Stimulated activated CD4-positive, alpha-beta T cell treated with anti-CD3 and anti-CD28 coated beads, Interleukin-4, amount 100 ng/mL, for 4 hours (primary cell): ENCODE data around the gene KRT6A.
"Not testable (repeated sequence)": the region's sequence is repeated elsewhere in the genome, so short reads cannot be mapped to it uniquely, and the experiment has no call there.

Experiments
- DNase-seq, 2 experiments: peaks; one replicate each; pipeline ENCODE4 v3.0.0-alpha.2; 2020

KRT6A gene

GRCh38 chr12:52455821-52456220 lies 37.2 kb downstream of the KRT6A start:
- DNase-seq, result no peak

- DNase-seq, result no peak
Observed at GRCh38 chr12:52454411-52455201, 38.5 kb downstream of the KRT6A start.

GRCh38 chr12:52452101-52452500 lies 41.0 kb downstream of the KRT6A start, which contains the start of gene KRT6B:
KRT6B (minus strand) TSS chr12:52452146; CDS start chr12:52452078, 68 bp downstream.
- DNase-seq, result no peak

GRCh38 chr12:52448228-52448627 lies 44.8 kb downstream of the KRT6A start:
- DNase-seq, result no peak

- not testable (repeated sequence) for DNase-seq
Observed at GRCh38 chr12:52447196-52447595, 45.9 kb downstream of the KRT6A start.

GRCh38 chr12:52446367-52447045 lies 46.6 kb downstream of the KRT6A start:
- no peak for DNase-seq

GRCh38 chr12:52445876-52446275 lies 47.2 kb downstream of the KRT6A start:
- DNase-seq, result no peak

GRCh38 chr12:52444647-52445595 lies 48.1 kb downstream of the KRT6A start:
- DNase-seq, result no peak

GRCh38 chr12:52443966-52444365 lies 49.1 kb downstream of the KRT6A start:
- DNase-seq, result no peak

GRCh38 chr12:52442600-52443061 lies 50.4 kb downstream of the KRT6A start:
- DNase-seq, result no peak

- no peak for DNase-seq
Observed at GRCh38 chr12:52441320-52441911, 51.6 kb downstream of the KRT6A start.

GRCh38 chr12:52440821-52441319 lies 52.2 kb downstream of the KRT6A start:
- no peak for DNase-seq

- DNase-seq, result no peak
Observed at GRCh38 chr12:52439845-52440244, 53.2 kb downstream of the KRT6A start.

GRCh38 chr12:52439420-52439819 lies 53.6 kb downstream of the KRT6A start:
- no peak for DNase-seq

- DNase-seq, result no peak
Observed at GRCh38 chr12:52438305-52439301, 54.5 kb downstream of the KRT6A start.

GRCh38 chr12:52437508-52437907 lies 55.5 kb downstream of the KRT6A start:
- no peak for DNase-seq
